DMS79 (cell line): ENCODE measurements around the gene ZNF649.

ENCODE experiments used
- DNase-seq: peaks from one replicate; lab custom pipeline; 2025; lab: John Stamatoyannopoulos, UW

ZNF649 gene

DNA sequence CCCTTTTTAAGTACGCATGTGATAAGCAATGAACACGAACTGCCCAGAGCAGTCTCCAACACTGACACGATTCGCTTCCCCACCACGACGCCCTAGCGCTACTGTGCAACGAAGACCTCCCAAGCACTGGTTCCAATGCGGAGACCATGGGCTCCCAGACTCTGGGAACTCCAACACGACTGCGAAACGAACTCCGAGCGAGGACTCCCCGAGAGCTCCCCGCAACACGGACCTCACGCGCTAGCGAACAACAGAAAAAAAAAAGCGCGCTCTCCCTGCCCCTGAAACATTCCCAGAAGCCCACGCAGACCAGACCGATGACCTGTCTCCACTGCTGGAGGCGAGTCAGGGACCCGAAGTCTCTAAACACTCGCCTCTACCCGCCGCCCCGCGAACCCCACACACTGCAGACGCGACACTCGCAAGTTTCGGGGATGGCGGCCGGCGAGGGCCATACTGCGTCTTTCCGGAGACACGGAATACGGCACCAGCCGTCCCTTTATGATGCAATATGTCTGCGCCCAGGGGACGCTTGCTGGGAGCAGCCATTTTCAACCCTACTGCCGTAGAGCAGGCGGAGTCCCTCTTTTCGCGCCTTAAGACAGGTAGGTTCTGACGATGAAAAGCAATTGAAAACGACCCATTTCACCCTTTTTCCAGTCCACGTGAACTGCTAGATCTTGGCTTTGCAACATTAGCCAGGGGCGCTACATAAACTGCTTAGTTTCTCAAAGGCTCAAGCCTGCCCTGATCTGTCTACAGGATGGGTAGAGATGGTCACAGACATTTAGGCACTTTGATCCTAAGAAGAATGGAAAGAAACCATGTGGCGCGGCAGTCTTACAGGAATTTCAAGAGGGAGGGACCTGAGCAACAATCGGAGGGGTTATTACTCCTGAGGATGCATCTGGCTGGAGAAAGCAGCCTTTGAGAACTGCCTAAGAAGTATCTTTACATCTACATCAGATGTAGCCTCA, 17.0 kb downstream of the ZNF649 start, which contains the start of gene ZNF577:
Gene ZNF577, minus strand, starts transcription at position 430 of the 977 bp plus-strand sequence. CDS start 7,569 bp downstream, outside the sequence.
- no peak for DNase-seq

DNA sequence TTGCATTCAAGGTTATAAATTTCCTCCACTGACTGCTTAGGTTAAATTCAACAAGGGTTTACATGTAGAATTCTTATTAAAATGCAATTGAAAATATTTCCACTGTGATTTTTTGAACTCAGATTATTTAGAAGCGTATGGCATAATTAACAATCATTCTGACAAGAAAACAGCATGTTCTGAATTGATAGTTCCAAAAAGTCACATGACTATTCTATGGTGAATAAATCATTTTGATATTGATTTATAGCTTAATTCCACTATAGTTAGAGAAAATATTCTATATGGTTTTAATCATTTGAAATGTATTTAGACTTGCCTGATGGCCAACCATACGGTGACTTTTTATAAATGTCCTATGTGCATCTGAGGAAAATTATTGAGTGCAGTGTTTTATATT, 20.1 kb downstream of the ZNF649 start:
- no peak for DNase-seq

DNA sequence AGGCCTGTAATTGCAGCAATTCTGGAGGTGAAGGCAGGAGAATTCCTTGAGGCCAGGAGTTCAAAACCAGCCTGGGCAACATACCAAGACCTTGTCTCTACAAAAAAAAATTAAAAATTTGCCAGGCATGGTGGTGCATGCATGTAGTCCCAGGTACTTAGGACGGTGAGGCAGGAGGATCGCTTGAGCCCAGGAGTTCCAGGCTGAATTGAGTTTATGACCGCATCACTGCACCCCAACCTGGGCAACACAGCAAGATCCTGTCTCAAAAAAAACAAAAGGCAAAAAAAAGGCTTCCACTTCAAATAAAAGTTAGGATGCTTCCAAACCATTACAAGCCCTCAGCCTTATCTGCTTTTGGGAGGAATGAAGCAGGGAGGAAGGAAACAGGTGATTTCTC, 22.3 kb downstream of the ZNF649 start:
- DNase-seq = no peak

- DNase-seq = no peak
These were observed 31.7 kb downstream of the ZNF649 start for GRCh38 chr19:51873097-51873496.

- no peak for DNase-seq
These were observed 42.8 kb downstream of the ZNF649 start for GRCh38 chr19:51861870-51862622.
